Lower lobe of right lung (tissue), 2 donors: ENCODE data around the gene STK24. TPM values are rescaled to one million over a fixed set of nuclear protein-coding genes. Genes with fewer than 3 reads are reported as not detected.

Experiments used
- ATAC-seq, 2 donors: fragments of 200-7000 bp; cut with Tn5 transposase; one replicate each; pipeline ENCODE4 v1.9.1; 2020 to 2022; ENCODE audit warnings: mild to moderate bottlenecking in 2 of 2, moderate library complexity in 2 of 2
- DNase-seq: peaks from one replicate; pipeline ENCODE4 v3.0.0-alpha.2; 2020
- H3K27ac ChIP-seq: fragments of 200-600 bp; one replicate; pipeline ENCODE4 v1.8.0; 2022
- H3K27me3 ChIP-seq: fragments of 200-600 bp; one replicate; pipeline ENCODE4 v1.8.0; 2022; ENCODE audit warnings: low read depth
- H3K36me3 ChIP-seq: fragments of 200-600 bp; one replicate; pipeline ENCODE4 v1.8.0; 2022; ENCODE audit warnings: mild to moderate bottlenecking
- H3K4me1 ChIP-seq: fragments of 200-600 bp; one replicate; pipeline ENCODE4 v1.8.0; 2022
- H3K4me3 ChIP-seq: fragments of 200-600 bp; one replicate; pipeline ENCODE4 v1.8.0; 2022; ENCODE audit warnings: mild to moderate bottlenecking
- H3K9me3 ChIP-seq: fragments of 200-600 bp; one replicate; pipeline ENCODE4 v1.8.0; 2022
- intact Hi-C: fragments of 100-400 bp; cut with DNase I; formaldehyde crosslinking; loops from one replicate; pipeline ENCODE4 v1.11.0; 2022
- total RNA-seq: library from RNA; stranded (reverse); fragmentation: NEBNext Ultra II Directional; extraction: Animal tissue kit (Norgen Biotek cat#: 25700); gene quantifications from one replicate; pipeline ENCODE4 v1.2.1, GENCODE V29; 2021
- TF ChIP-seq, protein P1 (sequence below): fragments of 200-600 bp; IDR thresholded peaks from one replicate; pipeline ENCODE4 v1.8.0; 2022; ENCODE audit warnings: antibody characterized with exemption, mild to moderate bottlenecking
- donor health status: DM: no; HTN: yes; CAD: no; lungs with severe emphysema.

The STK24 gene
- total RNA-seq, 1 donor from 2014 or later, result 94.5 TPM

DNA sequence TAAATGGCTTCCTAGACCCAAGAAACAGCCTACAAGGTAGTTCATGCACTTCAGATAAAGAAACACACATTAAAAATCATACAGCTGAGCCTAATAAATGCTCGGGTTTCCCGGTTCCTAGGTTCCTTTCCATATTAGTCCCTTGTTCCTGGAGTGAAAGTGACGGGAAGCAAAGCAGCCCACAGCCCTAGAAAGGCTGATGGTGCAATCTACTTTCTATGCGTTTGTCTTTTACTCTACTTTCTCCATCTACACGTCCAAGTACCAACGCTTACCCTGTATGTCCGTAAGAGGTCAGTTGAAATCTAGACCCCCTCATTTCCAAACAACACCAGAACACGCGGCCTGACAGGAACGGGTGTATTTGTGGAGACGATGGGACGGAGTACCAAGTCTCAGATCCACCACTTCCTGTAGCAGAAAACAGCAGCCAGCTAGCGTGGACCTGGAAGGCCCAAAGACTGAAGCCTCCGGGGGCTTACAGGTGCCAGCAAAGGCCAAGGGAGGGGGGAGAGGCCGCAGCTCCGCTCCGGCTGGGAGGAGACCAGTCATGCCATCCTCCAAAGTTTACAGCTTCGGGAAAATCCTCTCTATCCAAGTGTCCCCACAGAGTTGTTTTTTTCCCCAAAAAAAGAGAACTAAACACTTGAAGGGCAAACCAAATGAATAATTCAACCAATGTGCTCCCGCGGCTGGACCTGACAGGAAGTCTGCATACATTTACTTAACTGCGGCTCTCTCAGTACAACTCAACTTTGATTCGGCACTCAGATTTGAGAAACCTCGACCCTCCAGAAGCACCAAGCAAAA lies 34.1 kb downstream of the STK24 start:
- H3K27ac ChIP-seq, result peak overlapping the region; percentile 61
- ATAC-seq, result peak in 1 of 2 donors; percentile 25
- H3K9me3 ChIP-seq, result no peaks in the 10 kb centered on the region
- peak overlapping the region; percentile 32 for H3K4me3 ChIP-seq
- H3K36me3 ChIP-seq, result no peaks in the 10 kb centered on the region
- TF ChIP-seq, protein P1, sequence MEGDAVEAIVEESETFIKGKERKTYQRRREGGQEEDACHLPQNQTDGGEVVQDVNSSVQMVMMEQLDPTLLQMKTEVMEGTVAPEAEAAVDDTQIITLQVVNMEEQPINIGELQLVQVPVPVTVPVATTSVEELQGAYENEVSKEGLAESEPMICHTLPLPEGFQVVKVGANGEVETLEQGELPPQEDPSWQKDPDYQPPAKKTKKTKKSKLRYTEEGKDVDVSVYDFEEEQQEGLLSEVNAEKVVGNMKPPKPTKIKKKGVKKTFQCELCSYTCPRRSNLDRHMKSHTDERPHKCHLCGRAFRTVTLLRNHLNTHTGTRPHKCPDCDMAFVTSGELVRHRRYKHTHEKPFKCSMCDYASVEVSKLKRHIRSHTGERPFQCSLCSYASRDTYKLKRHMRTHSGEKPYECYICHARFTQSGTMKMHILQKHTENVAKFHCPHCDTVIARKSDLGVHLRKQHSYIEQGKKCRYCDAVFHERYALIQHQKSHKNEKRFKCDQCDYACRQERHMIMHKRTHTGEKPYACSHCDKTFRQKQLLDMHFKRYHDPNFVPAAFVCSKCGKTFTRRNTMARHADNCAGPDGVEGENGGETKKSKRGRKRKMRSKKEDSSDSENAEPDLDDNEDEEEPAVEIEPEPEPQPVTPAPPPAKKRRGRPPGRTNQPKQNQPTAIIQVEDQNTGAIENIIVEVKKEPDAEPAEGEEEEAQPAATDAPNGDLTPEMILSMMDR, result no peak
- intact Hi-C loops, result no loop called here
- H3K27me3 ChIP-seq, result no peaks in the 10 kb centered on the region
- H3K4me1 ChIP-seq, result peaks cover 61% of the 10 kb centered on the region
- no peak for DNase-seq

DNA sequence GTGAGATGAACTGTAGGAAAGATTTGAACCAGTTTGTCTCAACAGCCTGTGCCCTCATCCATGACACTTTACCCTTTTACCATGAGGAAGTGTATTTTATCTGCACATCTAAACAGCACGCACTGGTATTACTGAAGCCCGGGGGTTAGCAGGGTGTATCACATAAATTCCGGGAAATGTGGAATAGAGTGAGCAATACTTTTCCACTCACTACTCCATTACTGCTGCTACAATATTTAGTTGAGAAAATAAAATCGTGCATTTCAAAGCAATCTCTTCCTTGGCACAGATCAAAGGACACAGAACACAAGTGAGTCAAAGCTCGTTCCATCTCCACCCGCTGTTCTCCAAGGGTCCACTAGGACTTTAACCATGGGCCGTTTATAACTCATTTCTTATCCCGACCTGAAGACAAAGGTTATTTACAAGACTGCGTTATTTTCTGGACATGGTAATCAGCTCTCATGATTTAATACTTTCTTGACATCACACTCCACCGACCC lies 35.2 kb downstream of the STK24 start:
- H3K27ac ChIP-seq, result no peak overlapping the region
- intact Hi-C loops, result no loop called here
- TF ChIP-seq, protein P1, result no peak
- no peak for DNase-seq
- H3K9me3 ChIP-seq, result no peaks in the 10 kb centered on the region
- no peak for ATAC-seq
- H3K4me1 ChIP-seq, result peaks cover 70% of the 10 kb centered on the region
- H3K27me3 ChIP-seq, result no peaks in the 10 kb centered on the region
- no peaks in the 10 kb centered on the region for H3K36me3 ChIP-seq
- H3K4me3 ChIP-seq, result no peak overlapping the region

DNA sequence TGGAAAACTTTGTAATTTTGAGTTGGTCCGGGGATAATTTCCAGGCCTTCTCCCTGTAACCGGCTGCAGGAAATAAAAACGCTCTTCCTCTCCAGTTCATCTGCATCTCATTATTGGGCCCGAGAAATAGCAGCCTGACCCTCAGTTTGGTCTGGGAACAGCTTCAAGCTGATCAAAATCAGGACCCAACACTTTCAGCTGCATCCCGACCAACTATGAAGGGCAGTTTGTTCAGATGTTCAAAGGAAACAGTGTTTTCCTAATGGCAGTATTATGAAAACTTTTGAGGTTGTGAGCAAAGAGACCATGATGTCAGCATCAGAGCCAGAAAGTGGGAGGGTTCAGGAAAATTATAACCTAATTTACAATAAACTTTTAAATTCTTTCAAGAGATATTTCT lies 35.7 kb downstream of the STK24 start:
- Histone ChIP-seq H3K36me3 (no peaks in the 10 kb centered on the region), H3K4me1 (peaks cover 76% of the 10 kb centered on the region), H3K4me3 (no peak overlapping the region), H3K9me3 (no peaks in the 10 kb centered on the region), H3K27me3 (no peaks in the 10 kb centered on the region), H3K27ac (no peak overlapping the region)
- intact Hi-C loops, result no loop called here
- ATAC-seq (no peak), DNase-seq (no peak)
- TF ChIP-seq, protein P1, result no peak

DNA sequence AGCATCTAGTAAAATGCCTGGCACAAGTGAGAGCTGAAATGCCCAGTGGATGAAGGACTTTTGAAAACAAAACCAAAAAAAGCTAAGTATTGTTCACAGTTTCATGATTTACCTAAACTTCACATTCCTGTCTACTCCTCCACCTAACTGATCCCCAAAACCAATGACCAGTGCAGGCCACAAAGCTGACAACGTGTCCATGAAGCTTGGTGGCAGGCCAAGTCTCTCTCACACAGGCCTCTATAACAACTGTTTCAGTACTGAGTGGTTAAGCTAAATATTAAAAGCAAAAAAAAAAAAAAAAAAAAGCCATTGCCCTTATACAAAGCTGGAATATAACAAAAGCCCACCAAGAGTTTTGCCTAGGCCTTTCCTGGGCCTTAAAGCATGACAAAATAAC lies 36.4 kb downstream of the STK24 start:
- ATAC-seq (no peak), DNase-seq (no peak)
- H3K27ac ChIP-seq, result no peak overlapping the region
- H3K9me3 ChIP-seq, result no peaks in the 10 kb centered on the region
- no peaks in the 10 kb centered on the region for H3K36me3 ChIP-seq
- no peaks in the 10 kb centered on the region for H3K27me3 ChIP-seq
- peaks cover 83% of the 10 kb centered on the region for H3K4me1 ChIP-seq
- no peak overlapping the region for H3K4me3 ChIP-seq
- intact Hi-C loops, result no loop called here
- TF ChIP-seq, protein P1, result no peak

DNA sequence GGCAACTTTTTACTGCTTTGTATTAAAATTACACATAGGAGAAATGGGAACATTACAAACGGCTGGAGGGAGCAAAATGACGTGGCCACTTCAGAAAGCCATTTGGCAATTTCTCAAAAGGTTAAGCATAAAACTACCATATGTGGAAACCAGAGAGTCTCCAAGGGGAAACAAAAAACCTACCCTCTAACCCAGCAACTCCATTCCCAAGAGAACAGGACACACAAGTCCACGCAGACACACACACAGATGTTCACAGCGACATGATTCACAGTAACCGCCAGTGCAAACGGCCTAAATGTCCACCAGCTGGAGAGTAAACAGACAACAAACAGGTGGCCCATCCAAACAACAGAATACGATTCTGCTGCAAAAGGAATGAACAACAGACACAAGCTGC lies 37.2 kb downstream of the STK24 start:
- H3K9me3 ChIP-seq, result no peaks in the 10 kb centered on the region
- DNase-seq, result no peak
- H3K4me3 ChIP-seq, result no peak overlapping the region
- no peak for ATAC-seq
- peaks cover 90% of the 10 kb centered on the region for H3K4me1 ChIP-seq
- H3K27me3 ChIP-seq, result no peaks in the 10 kb centered on the region
- TF ChIP-seq, protein P1, result no peak
- no peak overlapping the region for H3K27ac ChIP-seq
- intact Hi-C loops, result no loop called here
- H3K36me3 ChIP-seq, result no peaks in the 10 kb centered on the region
